SKM-1 (cell line): Measurements from ENCODE around the gene ZNF559.
"Not testable (repeated sequence)": the region's sequence is repeated elsewhere in the genome, so short reads cannot be mapped to it uniquely, and the experiment has no call there.

Source experiments
- DNase-seq: peaks from one replicate; lab custom pipeline; 2025; ENCODE audit not compliant: unreplicated experiment; lab: John Stamatoyannopoulos, UW

The ZNF559 gene

DNA sequence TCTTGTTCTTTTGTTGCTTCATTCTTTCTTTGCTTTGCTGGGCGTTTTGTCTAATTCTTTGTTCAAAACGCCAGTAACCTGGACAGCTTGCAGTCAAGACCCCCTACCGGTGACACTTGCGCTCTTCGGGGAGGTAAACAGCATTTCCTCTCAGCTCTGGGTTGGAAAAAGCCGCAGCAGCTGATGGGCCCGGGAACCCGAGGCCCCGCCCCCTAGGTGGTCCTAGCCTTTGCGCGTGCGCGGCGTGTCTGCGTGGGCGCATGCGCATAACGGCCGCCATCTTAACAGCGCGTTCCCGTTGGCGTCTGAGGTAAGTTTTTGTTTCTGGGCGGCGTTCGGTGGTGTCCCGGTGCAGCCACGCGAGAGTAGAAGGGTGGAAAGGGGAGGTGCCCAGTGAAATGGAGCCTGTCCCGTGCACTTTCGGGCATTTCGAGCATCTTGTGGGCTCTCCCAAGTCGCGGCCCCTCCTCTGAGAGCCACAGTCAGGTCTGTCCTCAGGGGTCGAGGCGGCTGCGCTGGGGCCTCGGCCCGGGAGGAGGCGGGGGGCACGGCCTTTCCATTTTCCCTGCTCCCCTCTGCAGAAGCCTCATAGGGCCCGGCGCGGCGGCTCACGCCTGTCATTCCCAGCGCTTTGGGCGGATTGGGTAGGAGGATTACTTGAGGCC lies at the start of gene ZNF559:
Gene ZNF559 (plus strand): TSS at position 261 of the 665 bp plus-strand sequence. CDS start 14,371 bp downstream, outside the sequence.
- DNase-seq = peak; percentile 95

GRCh38 chr19:9283485-9283884 lies 40.5 kb upstream of the ZNF559 start:
- not testable (repeated sequence) for DNase-seq

DNA sequence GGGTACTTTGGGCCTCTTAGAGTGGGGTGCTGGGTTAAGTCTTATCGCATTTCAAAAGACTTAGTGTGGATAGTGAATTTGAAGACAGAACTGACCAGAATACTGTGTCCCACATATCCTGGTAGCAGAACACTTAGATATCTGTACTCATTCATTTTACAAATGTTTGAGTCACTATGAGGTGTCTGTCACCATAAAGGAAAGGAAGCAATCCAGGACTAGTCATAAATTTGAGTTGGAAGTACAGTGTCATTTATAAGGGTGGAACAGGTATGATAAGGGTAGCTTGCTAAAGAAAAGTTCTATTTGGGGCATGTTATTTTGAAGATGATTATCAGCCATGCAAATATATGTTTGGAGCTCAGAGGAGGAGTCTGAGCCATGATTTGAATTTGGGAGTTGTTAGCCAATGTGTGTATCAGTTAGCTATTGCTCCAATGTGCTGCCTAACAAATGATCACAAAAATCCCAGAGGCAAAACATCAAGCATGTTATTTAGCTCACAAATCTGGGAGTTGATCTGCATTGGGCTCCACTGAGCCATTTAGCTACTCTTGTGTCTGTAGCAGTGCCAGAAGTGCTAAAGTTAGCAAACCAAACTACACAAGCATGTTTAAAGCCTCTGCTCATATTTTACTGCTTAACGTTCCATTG lies 34.6 kb upstream of the ZNF559 start:
- DNase-seq = no peak

DNA sequence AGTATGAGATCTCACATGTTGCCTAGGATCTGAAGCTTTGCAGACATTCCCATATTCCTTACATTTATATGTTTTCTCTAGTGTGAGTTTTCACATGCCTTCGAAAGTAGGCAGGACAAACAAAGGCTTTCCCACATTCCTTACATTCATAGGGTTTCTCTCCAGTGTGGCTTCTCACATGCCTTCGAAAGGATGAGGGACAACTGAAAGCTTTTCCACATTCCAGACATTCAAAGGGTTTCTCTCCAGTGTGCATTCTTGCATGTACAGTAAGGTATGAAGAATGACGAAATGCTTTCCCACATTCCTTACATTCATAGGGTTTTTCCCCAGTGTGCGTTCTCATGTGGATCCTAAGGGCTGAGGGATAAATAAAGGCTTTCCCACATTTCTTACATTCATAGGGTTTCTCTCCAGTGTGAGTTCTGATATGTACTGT lies 28.5 kb upstream of the ZNF559 start:
- no peak for DNase-seq

- no peak for DNase-seq
Observed at GRCh38 chr19:9296336-9296735, 27.6 kb upstream of the ZNF559 start.

DNA sequence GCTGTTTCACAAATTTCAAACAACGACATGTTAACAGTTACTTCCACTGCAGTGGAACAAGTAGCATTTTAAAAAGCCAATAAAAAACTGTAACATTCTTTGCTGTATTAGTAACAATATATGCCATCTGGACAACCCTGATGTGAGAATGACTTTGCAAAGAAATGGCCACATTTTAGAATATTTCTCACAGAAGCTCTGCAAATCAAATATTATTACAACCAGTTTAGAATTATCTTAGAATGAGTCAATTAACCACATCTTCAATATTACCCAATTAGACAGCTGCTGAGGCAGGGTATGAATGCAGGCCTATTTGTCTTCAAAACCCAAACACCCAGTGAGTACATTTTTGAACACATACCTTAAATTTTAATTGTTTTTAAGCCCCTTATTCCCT lies 17.5 kb upstream of the ZNF559 start:
- DNase-seq = no peak

GRCh38 chr19:9308091-9308770 lies 15.7 kb upstream of the ZNF559 start:
- no peak for DNase-seq

DNA sequence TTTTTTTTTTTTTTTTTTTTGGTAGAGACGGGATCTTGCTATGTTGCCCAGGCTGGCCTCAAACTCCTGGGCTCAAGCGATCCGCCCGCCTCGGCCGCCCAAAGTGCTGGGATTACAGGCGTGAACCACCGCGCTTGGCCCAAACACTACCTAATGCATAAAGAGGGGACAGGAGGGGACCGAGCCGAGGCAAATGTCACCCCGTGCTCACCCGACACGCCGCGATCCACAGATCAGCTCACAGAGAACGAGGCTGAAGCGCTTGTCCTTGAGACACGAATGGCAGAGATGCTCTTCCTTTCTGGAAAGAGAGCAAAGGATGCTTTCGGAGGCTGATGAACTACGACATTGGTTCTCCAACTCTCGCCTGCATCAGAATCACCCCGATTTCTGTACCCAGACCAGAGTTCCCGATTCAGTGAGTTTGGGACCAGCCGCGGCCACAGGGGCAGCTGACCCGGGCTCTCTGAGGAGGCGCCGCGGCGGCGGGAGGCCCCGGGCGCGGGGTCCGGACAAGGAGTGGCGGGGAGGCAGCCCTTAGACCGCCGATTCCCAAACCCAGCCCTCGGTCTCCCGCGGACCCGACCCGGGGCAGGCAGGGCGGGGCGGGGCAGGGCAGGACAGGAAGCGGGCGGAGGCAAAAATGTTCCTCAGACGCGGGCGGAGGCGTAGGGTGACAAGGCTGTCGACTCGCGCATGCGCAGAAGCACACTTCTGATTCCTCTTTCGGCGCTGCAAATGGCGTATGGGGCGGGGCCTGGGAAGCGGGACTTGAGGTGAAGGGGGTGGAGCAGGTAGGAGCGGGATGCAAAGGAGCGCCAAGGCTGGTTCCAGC lies 14.6 kb upstream of the ZNF559 start, which contains the start of gene ZNF699:
Gene ZNF699 (minus strand): TSS at position 700 of the 835 bp plus-strand sequence. CDS start 4,719 bp downstream, outside the sequence.
- peak; percentile 98 for DNase-seq

DNA sequence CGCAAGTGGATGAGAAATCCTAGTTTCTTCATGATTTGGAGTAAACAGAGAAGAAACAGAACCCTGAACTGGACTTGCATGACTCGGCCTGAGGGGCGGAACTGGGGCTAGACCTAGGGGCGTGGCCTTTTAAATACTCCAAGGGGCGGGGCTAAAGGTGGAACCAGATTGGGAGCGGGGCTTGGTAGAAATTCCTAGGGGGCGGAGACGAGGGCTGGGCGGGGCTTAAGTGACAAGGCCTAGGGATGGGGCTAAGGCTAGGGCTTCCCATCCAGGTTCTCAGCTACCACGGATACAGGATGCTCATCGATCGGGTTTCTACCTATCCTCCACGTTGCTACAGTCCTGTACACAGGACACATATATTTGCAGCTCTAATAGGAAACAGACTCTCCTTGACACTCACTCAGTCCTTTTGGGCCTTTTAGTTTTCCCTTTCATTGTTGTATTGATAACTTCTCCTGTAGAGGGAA lies 14.0 kb upstream of the ZNF559 start:
- peak; percentile 98 for DNase-seq

DNA sequence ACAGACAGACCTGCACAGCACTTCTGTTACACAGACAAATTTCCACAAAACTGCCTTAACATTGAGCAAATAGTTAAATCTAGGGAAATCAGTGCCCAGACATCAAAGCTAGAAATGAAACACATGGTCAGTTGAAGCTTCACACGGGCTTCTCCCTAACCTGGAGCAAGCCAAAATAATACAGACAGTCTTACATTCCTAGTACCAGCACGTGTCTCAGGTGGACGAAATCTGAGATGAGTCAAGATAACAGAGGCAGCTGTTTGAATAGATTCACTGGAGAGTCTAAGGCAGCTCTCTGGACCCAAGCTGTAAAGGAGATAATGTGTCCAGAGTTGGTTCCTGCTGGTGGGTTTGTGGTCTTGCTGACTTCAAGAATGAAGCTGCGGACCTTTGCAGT lies 10.2 kb upstream of the ZNF559 start:
- no peak for DNase-seq

GRCh38 chr19:9321338-9321737 lies 2.6 kb upstream of the ZNF559 start:
- no peak for DNase-seq

GRCh38 chr19:9321756-9322155 lies 2.2 kb upstream of the ZNF559 start:
- not testable (repeated sequence) for DNase-seq

- DNase-seq = not testable (repeated sequence)
Observed at GRCh38 chr19:9322201-9322600, 1.8 kb upstream of the ZNF559 start.

DNA sequence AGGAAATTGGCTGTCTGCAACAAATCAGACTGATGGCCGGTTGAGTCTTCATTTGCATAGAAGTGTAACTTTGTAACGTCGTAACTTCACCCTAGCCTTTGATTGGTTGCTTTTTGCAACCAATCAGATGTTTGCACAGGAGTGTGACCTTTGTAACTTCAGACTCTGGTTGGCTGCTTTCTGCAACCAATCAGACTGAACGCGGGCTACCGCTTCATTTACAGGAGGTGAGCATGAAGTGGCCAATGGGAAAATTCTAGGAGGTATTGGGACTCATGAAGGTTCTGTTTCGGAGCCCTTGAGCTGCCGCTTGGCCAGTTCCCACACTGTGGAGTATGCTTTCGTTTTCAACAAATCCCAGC lies 441 bp upstream of the ZNF559 start:
- DNase-seq = peak; percentile 63

GRCh38 chr19:9324584-9324962 lies 594 bp downstream of the ZNF559 start:
- DNase-seq = no peak

DNA sequence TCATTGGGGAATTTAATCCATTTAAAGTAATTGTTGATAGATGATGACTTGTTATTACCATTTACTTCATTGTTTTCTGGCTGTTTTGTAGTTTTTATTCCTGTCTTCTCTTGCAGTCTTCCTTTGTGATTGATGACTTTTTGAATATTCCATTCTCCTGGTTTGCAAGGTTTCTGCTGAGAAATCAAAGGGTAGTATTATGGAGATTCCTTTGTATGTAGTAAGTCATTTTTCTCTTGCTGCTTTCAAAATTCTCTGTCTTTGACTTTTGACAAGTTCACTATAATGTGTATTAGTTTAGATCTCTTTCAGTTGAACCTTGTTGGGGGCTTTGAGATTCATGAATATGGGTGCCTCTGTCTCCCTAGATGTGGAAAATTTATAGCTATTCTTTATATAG lies 6.0 kb downstream of the ZNF559 start:
- no peak for DNase-seq

DNA sequence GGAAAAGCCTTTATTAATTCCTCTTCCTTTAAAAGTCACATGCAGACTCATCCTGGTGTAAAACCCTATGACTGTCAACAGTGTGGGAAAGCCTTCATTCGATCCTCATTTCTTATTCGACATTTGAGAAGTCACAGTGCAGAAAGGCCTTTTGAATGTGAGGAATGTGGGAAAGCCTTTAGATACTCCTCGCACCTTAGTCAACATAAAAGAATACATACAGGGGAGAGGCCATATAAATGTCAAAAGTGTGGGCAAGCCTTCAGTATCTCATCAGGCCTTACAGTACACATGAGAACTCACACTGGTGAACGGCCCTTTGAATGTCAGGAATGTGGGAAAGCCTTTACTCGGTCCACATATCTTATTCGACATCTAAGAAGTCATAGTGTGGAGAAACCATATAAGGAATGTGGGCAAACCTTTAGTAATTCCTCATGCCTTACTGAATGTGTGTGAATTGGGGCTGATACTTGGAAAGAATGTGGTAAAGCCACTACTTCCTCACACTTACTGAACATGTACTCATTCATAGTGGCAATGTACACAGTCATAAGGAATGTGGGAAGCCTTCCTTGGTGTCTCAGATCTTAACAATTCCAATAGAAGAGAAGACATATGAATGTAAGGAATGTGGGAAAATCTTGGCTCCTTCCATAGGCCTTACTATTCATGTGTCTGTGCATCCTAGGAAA lies 18.8 kb downstream of the ZNF559 start:
- no peak for DNase-seq

DNA sequence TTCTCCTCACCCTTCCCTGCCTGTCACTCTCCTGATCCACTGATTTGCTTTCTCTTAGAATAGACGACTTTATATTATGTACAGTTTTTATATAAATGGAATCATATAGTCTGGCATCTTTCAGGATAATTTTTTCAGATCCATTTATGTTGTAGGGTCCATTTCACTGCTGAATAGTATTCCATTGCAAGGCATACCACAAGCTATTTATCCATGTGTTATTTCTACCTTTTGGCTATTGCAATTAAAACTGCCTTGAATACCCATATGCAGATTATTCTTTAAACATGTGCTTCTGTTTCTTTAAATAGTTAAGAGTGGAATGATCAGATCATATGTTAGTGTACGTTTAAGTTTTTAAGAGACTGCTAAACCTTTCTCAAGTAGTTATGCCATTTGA lies 21.0 kb downstream of the ZNF559 start:
- no peak for DNase-seq

DNA sequence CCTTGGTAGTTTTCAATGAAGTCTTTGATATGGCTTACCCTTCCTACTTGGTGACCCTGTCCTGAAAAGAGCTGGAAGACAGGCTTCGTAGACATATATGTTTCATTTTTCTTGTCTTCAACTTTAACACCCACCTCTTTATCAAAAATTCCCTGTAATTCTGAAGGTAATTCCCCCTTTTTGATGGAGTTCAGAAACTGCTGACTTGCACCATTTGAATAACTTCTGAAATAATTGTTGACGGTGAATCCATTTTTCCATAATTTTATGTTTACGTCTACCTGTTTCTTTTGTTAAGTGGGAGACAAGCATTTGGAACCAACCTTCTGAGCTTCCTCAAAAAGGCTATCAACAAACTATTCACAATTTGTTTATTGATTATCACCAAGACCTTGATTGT lies 24.3 kb downstream of the ZNF559 start:
- no peak for DNase-seq

DNA sequence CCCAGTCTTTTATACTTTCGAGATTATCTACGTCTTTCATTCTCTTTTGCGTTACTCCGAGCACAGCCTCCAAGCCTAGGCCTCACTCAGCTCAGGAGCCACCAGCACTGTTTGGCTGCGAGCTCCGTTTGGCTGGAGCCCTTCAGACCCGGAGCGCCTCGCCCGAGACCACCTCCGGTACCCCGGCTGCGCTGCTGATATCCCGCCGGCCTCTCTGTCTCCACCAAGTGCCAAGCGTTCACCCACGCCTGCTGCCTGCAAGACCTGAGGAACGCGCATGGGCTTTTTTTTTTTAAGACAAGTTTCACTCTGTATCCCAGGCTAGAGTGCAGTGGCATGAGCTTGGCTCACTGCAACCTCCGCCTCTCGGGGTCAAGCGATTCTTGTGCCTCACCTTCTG lies 24.7 kb downstream of the ZNF559 start:
- DNase-seq = no peak

DNA sequence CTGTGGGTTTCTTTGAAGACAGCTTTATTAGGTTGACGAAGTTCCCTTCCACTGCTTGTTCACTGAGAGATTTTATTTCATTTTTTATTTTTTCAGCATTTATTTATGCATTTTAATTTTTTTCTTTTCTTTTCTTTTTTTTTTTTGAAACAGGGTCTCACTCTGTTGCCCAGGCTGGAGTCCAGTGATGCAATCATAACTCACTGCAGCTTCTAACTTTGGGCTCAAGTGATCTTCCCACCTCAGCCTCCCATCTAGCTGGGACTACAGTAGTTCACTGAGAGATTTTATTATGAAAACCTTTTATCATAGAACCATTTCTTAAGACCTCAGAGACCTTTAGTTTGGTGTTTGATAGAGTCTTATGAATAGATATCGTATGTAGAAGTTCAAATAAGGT lies 28.5 kb downstream of the ZNF559 start:
- no peak for DNase-seq
